CD14-positive monocyte (primary cell): ENCODE measurements around the gene C16orf82. TPM values are rescaled to one million over a fixed set of nuclear protein-coding genes. Genes with fewer than 3 reads are reported as not detected.

Experiments
- DNase-seq, 3 donors: peaks; one replicate each; pipeline ENCODE4 v3.0.0-alpha.2; 2011 to 2022
- H2AFZ ChIP-seq: 2 replicates; pipeline ENCODE4 v1.6.0; 2012; ENCODE audit warnings: mild to moderate bottlenecking, low read depth, low read length, inconsistent platforms; ENCODE audit not compliant: insufficient read depth, poor library complexity, severe bottlenecking
- H3K27ac ChIP-seq, 2 donors: 1 replicate in 1 of 2; 2 replicates in 1 of 2; pipeline ENCODE4 v1.5.1; 2012 to 2013; ENCODE audit warnings: low read length in 2 of 2, control low read depth in 1 of 2, inconsistent platforms in 1 of 2, low read depth in 1 of 2, mild to moderate bottlenecking in 1 of 2
- H3K27me3 ChIP-seq, 2 donors: one replicate each; pipeline versions ENCODE4 v1.6.0 to v1.6.1; 2011 to 2013; ENCODE audit warnings: low read length in 2 of 2; ENCODE audit not compliant: control insufficient read depth in 2 of 2, insufficient read depth in 2 of 2
- H3K36me3 ChIP-seq, 2 donors: replicated peaks in 1 of 2; 1 replicate in 1 of 2; 2 replicates in 1 of 2; pipeline versions ENCODE4 v1.5.1 to v1.6.1; 2012 to 2013; ENCODE audit warnings: low read length in 2 of 2, control low read depth in 1 of 2, inconsistent platforms in 1 of 2, mild to moderate bottlenecking in 1 of 2; ENCODE audit not compliant: insufficient read depth in 2 of 2, control insufficient read depth in 1 of 2
- H3K4me1 ChIP-seq, 2 donors: 1 replicate in 1 of 2; 2 replicates in 1 of 2; pipeline versions ENCODE4 v1.5.1 to v1.6.1; 2012 to 2013; ENCODE audit warnings: low read length in 2 of 2, control low read depth in 1 of 2, inconsistent platforms in 1 of 2, mild to moderate bottlenecking in 1 of 2, moderate library complexity in 1 of 2; ENCODE audit not compliant: insufficient read depth in 2 of 2, control insufficient read depth in 1 of 2
- H3K4me2 ChIP-seq: replicated peaks from 2 replicates; pipeline ENCODE3; 2012; ENCODE audit warnings: low read length, moderate library complexity, mild to moderate bottlenecking; ENCODE audit not compliant: poor library complexity, severe bottlenecking; ENCODE audit errors: extremely low read depth
- H3K4me3 ChIP-seq, 3 experiments: fragments of 200-600 bp in 1 of 3; sonication (generic) in 1 of 3; replicated peaks in 1 of 3; 1 replicate in 2 of 3; 2 replicates in 1 of 3; pipeline ENCODE4 v1.5.1; 2011 to 2013; ENCODE audit warnings: low read length in 3 of 3, mild to moderate bottlenecking in 3 of 3, control low read depth in 2 of 3, low read depth in 2 of 3, inconsistent platforms in 1 of 3, moderate library complexity in 1 of 3
- H3K79me2 ChIP-seq: 2 replicates; pipeline ENCODE4 v1.6.0; 2012; ENCODE audit warnings: mild to moderate bottlenecking, control low read depth, inconsistent platforms, low read length, moderate library complexity; ENCODE audit not compliant: insufficient read depth
- H3K9ac ChIP-seq: 2 replicates; pipeline ENCODE4 v1.6.0; 2017; ENCODE audit warnings: low read length, mild to moderate bottlenecking; ENCODE audit not compliant: insufficient read depth, poor library complexity, severe bottlenecking
- H3K9me3 ChIP-seq, 2 donors: replicated peaks in 1 of 2; 1 replicate in 1 of 2; 2 replicates in 1 of 2; pipeline versions ENCODE4 v1.5.1 to v1.6.1; 2012 to 2013; ENCODE audit warnings: low read length in 2 of 2, control low read depth in 1 of 2; ENCODE audit not compliant: control insufficient read depth in 1 of 2, insufficient read depth in 1 of 2
- H4K20me1 ChIP-seq: 2 replicates; pipeline ENCODE4 v1.6.0; 2012; ENCODE audit warnings: mild to moderate bottlenecking, low read length, control low read depth, moderate library complexity; ENCODE audit not compliant: insufficient read depth
- H3K27ac Mint-ChIP-seq, 7 donors: one replicate each; pipeline ENCODE4 v1.8.0; 2020; ENCODE audit warnings: mild to moderate bottlenecking in 7 of 7, mixed read lengths in 7 of 7, moderate library complexity in 6 of 7, inconsistent platforms in 2 of 7
- H3K27me3 Mint-ChIP-seq, 3 donors: one replicate each; pipeline ENCODE4 v1.8.0; 2021 to 2022; ENCODE audit warnings: low read depth in 3 of 3, mild to moderate bottlenecking in 3 of 3, mixed read lengths in 3 of 3, moderate library complexity in 3 of 3, inconsistent platforms in 1 of 3
- H3K36me3 Mint-ChIP-seq, 2 donors: one replicate each; pipeline ENCODE4 v1.8.0; 2020; ENCODE audit warnings: mixed read lengths in 2 of 2, inconsistent platforms in 1 of 2, mild to moderate bottlenecking in 1 of 2
- H3K4me1 Mint-ChIP-seq: one replicate; pipeline ENCODE4 v1.8.0; 2020; ENCODE audit warnings: mild to moderate bottlenecking, mixed read lengths
- H3K4me3 Mint-ChIP-seq, 2 donors: one replicate each; pipeline ENCODE4 v1.8.0; 2020; ENCODE audit warnings: mild to moderate bottlenecking in 2 of 2, mixed read lengths in 2 of 2, moderate library complexity in 1 of 2
- H3K9me3 Mint-ChIP-seq, 7 donors: one replicate each; pipeline ENCODE4 v1.8.0; 2020 to 2022; ENCODE audit warnings: mixed read lengths in 7 of 7, mild to moderate bottlenecking in 6 of 7, moderate library complexity in 6 of 7, inconsistent platforms in 2 of 7
- WGBS: methylation state at CpG from one replicate; pipeline ENCODE4 v1.1.5; 2013; ENCODE audit warnings: missing lambda C conversion rate; ENCODE audit not compliant: insufficient coverage; 5-methylcytosine and 5-hydroxymethylcytosine counted together
- intact Hi-C, 2 donors: fragments of 100-400 bp; cut with micrococcal nuclease; formaldehyde crosslinking; loops; one replicate each; pipeline versions ENCODE4 v1.15.0 to v1.15.1; 2023
- polyA plus RNA-seq, 3 donors: library from polyadenylated mRNA; depleted of rRNA in 1 of 3; unstranded in 2 of 3; stranded (reverse) in 1 of 3; fragments of 300-500 nt in 2 of 3; fragments of >200 nt in 1 of 3; fragmentation: Illumina TruSeq in 2 of 3; gene quantifications; 1 replicate in 2 of 3; 2 replicates in 1 of 3; pipeline ENCODE4 v1.2.3, GENCODE V29; 2012 to 2021
- TF ChIP-seq, protein P1 (sequence below): fragments of 200-600 bp; IDR thresholded peaks from one replicate; pipeline ENCODE4 v1.8.0; 2022; ENCODE audit warnings: antibody characterized with exemption, mild to moderate bottlenecking

The C16orf82 gene
- polyA plus RNA-seq, 3 donors, result not detected

DNA sequence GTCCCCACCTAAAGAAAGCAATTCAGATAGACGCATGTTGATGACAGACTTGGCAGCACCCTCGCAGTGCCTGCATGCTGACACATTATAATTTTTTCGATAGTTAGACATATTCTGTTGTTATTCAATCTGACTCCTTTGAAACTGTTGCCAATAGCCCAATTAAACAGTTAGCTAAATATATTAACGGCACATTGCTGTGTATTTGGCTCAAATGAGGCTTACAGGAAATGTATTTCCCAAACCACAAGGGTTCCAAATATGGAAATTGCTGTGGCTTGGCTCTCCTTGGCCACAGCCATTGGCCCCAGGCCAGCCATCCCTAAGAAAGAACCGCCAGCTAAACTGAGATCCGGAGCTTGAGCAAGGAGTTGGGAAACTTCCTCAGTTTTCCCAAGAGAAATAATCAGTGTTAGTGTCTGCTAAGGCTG lies 31.1 kb downstream of the C16orf82 start:
- Mint-ChIP-seq H3K27me3 (peaks cover 4 to 14% (median 8%) of the 10 kb centered on the region in 3 donors), H3K27ac (no peak overlapping the region), H3K4me3 (no peak overlapping the region), H3K36me3 (no peaks in the 10 kb centered on the region), H3K4me1 (no peaks in the 10 kb centered on the region), H3K9me3 (peaks cover 0 to 12% (median 4%) of the 10 kb centered on the region in 7 donors)
- Histone ChIP-seq H3K36me3 (no peaks in the 10 kb centered on the region), H3K9ac (no peak overlapping the region), H3K4me2 (no peak overlapping the region), H2AFZ (no peak overlapping the region), H3K27ac (no peak overlapping the region), H3K4me1 (no peaks in the 10 kb centered on the region), H4K20me1 (no peaks in the 10 kb centered on the region), H3K27me3 (no peaks in the 10 kb centered on the region), H3K4me3 (no peak overlapping the region), H3K79me2 (no peaks in the 10 kb centered on the region), H3K9me3 (no peaks in the 10 kb centered on the region)
- TF ChIP-seq, protein P1, sequence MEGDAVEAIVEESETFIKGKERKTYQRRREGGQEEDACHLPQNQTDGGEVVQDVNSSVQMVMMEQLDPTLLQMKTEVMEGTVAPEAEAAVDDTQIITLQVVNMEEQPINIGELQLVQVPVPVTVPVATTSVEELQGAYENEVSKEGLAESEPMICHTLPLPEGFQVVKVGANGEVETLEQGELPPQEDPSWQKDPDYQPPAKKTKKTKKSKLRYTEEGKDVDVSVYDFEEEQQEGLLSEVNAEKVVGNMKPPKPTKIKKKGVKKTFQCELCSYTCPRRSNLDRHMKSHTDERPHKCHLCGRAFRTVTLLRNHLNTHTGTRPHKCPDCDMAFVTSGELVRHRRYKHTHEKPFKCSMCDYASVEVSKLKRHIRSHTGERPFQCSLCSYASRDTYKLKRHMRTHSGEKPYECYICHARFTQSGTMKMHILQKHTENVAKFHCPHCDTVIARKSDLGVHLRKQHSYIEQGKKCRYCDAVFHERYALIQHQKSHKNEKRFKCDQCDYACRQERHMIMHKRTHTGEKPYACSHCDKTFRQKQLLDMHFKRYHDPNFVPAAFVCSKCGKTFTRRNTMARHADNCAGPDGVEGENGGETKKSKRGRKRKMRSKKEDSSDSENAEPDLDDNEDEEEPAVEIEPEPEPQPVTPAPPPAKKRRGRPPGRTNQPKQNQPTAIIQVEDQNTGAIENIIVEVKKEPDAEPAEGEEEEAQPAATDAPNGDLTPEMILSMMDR, result no peak
- DNase-seq, result no peak
- WGBS, result 61% methylated on average over 2 of the region's 6 CpGs
- intact Hi-C loops, result no loop called here

DNA sequence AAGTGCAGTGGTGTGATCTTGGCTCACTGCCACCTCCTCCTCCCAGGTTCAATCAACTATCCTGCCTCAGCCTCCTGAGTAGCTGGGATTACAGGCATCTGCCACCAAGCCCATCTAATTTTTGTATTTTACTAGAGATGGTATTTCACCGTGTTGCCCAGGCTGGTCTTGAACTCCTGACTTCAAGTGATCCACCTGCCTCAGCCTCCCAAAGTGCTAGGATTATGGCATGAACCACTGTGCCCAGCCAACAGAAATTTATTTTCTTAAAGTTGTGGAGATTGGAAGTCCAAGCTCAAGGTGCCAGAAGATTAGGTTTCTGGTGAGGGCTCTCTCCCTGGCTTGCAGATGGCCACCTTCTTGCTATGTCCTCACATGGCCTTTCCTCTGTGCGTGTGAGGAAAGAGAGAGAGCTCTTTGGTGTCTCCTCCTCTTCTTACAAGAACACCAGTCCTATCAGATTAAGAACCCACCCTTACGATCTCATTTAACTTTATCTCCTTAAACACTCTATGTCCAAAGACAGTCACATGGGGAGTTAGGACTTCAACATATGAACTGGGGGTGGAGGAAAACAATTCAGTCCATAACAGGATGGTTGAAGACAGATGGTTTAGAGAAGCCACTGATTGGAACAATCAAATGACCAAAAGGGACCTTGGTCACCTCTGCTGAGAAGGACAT lies 31.8 kb downstream of the C16orf82 start:
- no CpG with 5 or more reads among the region's 3 CpGs for WGBS
- Histone ChIP-seq H3K9me3 (no peaks in the 10 kb centered on the region), H3K79me2 (no peaks in the 10 kb centered on the region), H3K4me2 (no peak overlapping the region), H3K9ac (no peak overlapping the region), H3K27ac (no peak overlapping the region), H3K27me3 (no peaks in the 10 kb centered on the region), H4K20me1 (no peaks in the 10 kb centered on the region), H3K4me3 (no peak overlapping the region), H3K36me3 (no peaks in the 10 kb centered on the region), H3K4me1 (no peaks in the 10 kb centered on the region), H2AFZ (no peak overlapping the region)
- no peak for DNase-seq
- Mint-ChIP-seq H3K27me3 (peaks cover 4 to 11% (median 7%) of the 10 kb centered on the region in 3 donors), H3K4me1 (no peaks in the 10 kb centered on the region), H3K36me3 (no peaks in the 10 kb centered on the region), H3K9me3 (peaks cover 0 to 12% (median 5%) of the 10 kb centered on the region in 7 donors), H3K4me3 (no peak overlapping the region), H3K27ac (no peak overlapping the region)
- TF ChIP-seq, protein P1, result no peak
- intact Hi-C loops, result no loop called here
